GM18873 (cell line): ENCODE measurements around the gene SLC6A18.
"Not testable (repeated sequence)": the region's sequence is repeated elsewhere in the genome, so short reads cannot be mapped to it uniquely, and the experiment has no call there.

Source experiments
- ATAC-seq: cut with Tn5 transposase; IDR thresholded peaks from one replicate; pipeline ENCODE4 v1.9.1; 2021; ENCODE audit warnings: mild to moderate bottlenecking, moderate library complexity, moderate number of reproducible peaks; ENCODE audit not compliant: unreplicated experiment, low FRiP score

Gene SLC6A18

DNA sequence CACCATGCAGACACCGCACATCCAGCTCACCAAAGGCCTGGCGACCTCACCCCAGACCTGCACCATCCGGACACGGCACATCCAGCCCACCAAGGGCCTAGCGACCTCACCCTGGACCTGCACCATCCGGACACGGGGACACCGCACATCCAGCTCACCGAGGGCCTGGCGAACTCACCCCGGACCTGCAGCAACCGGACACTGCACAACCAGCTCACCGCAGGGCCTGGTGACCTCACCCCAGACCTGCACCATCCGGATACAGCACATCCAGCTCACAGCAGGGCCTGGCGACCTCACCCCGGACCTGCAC, 58.5 kb downstream of the SLC6A18 start:
- not testable (repeated sequence) for ATAC-seq

DNA sequence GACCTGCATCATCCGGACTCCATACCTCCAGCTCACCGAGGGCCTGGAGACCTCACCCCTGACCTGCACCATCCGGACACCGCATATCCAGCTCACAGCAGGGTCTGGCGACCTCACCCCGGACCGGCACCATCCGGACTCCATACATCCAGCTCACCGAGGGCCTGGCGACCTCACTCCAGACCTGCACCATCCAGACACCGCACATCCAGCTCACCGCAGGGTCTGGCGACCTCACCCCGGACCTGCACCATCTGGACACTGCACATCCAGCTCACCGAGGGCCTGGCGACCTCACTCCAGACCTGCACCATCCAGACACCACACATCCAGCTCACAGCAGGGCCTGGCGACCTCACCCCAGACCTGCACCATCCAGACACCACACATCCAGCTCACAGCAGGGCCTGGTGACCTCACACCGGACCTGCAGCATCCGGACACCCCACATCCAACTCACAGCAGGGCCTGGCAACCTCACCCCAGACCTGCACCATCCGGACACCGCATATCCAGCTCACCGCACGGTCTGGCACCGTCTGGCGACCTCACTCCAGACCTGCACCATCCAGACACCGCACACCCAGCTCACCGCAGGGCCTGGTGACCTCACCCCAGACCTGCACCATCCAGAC, 59.3 kb downstream of the SLC6A18 start:
- not testable (repeated sequence) for ATAC-seq

DNA sequence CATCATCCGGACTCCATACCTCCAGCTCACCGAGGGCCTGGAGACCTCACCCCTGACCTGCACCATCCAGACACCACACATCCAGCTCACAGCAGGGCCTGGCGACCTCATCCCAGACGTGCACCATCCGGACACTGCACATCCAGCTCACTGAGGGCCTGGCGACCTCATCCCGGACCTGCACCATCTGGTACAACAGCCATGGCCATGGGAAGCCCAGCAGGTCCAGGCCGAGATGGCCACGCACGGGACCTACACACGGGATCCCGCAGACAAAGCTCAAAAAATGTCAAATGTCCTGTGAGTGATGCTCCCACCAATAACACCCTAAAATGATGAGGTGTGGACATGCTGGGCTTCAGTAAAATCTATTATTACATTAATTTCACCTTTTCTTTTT, 60.0 kb downstream of the SLC6A18 start:
- no peak for ATAC-seq

DNA sequence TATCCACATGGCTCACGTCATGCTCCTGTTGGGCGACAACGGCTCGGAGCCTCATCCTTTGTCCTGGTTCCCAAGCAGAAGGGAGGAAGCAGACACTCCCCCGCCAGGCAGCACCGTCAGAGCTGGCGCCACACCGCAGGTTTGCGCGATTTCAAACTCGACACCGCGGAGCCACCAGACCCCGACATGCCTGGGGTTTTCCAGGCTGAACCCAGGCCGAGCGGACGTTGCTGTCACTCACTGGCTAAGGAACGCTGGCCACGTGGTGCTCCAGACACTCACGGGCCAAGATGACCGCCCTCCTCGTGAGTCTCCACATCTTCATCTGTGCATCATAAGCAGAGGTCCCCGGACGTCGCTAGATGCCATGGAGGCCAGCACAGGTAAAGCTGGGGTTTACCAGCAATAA, 60.7 kb downstream of the SLC6A18 start:
- ATAC-seq = no peak

DNA sequence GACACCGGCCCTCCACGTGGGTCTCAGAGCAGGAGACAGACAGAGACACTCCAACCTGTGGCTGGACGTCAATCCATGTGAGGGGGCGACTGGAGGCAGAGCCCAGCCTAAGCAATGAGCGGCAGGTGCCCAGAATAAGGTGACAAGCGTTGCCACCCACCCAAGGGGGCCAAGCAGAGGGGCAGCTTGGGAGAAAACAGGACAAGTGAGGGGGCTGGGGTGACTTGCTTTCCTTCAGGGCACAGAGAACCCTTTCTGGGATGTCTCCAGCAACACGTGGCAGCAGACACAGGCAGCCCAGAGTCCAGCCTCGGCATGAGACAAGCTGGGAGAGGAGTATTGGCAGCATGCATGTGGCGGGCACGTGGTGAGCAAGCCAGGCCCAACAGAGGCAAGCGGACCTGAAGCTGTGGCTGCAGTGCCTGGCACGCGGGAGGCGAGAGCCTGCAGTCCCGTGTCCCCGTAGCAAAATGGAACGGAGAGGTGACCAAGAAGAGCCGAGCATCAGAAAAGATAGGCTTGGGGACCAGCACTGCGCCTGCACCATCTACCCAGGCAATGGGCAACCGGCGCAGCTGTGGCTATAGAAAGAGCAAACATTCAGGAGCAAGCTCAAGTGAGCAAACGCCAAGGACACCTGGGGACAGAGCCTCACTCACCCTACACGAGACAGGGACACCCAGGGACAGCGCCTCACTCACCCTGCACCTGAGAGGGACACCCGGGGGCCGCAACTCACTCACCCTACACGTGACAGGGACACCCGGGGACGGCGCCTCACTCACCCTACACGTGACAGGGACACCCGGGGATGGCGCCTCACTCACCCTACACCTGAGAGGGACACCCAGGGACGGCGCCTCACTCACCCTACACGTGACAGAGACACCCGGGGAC, 63.5 kb downstream of the SLC6A18 start:
- no peak for ATAC-seq

DNA sequence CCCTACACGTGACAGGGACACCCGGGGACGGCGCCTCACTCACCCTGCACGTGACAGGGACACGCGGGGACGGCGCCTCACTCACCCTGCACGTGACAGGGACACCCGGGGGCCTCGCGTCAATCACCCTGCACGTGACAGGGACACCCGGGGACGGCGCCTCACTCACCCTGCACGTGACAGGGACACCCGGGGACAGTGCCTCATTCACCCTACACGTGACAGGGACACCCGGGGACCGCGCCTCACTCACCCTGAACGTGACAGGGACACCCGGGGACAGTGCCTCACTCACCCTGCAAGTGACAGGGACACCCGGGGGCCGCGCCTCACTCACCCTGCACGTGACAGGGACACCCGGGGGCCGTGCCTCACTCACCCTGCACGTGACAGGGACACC, 64.4 kb downstream of the SLC6A18 start:
- not testable (repeated sequence) for ATAC-seq

DNA sequence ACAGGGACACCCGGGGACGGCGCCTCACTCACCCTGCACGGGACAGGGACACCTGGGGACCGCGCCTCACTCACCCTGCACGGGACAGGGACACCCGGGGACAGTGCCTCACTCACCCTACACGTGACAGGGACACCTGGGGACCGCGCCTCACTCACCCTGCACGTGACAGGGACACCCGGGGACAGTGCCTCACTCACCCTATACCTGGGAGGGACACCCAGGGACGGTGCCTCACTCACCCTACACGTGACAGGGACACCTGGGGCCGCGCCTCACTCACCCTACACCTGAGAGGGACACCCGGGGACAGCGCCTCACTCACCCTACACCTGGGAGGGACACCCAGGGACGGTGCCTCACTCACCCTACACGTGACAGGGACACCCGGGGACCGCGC, 65.8 kb downstream of the SLC6A18 start:
- not testable (repeated sequence) for ATAC-seq

DNA sequence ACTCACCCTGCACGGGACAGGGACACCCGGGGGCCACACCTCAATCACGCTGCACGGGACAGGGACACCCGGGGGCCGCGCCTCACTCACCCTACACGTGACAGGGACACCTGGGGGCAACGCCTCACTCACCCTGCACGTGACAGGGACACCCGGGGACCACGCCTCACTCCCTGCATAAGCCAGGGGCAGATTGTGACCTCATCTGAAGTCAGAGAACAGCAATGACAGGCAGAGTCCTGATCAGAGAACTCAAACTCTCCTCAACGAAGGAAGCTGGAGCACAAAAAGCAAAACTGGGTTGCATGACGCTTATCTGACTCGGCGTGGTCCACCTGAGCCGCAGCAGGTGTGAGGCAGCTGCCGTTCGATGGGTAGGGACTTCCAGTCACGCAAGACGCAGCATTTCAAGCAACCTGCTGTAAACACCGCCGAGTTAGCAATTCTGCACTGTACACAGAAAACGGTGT, 66.5 kb downstream of the SLC6A18 start:
- no peak for ATAC-seq

DNA sequence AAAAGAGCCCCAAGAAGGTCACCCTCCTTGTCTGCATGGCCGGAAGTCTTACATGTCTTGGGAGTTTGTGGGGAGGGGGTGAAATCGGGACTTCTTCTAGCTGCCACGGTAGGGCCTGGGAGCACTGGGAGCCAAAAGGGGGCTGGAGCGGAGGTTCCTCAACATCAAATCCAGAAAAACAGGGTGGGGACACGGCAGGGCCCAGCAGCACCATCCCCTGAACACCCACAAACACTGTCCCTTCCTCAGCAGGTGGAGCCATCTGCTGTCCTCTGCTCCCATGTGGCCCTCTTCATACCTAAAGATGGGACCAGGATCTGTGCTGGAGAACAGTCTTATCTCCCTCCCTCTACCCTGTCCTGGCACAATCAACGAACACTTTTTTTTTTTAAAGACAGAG, 67.0 kb downstream of the SLC6A18 start:
- ATAC-seq = no peak

DNA sequence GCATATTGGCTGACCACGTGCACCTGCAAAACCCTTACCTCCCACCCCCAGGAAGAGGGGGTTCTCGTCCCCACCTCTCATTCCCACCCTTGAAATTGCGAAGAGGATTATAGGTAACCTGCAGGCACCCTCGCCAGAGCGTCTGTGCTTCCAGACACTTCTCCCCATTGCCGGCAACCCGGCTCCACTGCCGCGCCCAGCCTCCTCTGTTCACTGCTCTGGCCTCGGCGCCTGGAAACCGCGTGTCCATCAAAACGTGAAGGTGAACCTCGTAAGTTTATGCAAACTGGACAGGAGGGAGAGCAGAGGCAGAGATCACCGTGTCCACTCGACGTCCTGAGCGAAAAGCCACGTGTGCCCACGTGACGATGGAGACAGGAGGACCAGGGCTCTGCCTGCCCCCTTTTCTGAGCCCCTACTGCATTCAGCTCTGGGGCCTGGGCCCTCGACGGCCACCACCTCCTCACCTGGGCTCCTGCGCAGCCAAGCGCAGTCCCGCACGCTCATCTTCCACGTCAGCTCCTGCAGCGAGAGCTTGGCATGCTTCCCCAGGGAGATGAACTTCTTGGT, 67.8 kb downstream of the SLC6A18 start:
- ATAC-seq = no peak

DNA sequence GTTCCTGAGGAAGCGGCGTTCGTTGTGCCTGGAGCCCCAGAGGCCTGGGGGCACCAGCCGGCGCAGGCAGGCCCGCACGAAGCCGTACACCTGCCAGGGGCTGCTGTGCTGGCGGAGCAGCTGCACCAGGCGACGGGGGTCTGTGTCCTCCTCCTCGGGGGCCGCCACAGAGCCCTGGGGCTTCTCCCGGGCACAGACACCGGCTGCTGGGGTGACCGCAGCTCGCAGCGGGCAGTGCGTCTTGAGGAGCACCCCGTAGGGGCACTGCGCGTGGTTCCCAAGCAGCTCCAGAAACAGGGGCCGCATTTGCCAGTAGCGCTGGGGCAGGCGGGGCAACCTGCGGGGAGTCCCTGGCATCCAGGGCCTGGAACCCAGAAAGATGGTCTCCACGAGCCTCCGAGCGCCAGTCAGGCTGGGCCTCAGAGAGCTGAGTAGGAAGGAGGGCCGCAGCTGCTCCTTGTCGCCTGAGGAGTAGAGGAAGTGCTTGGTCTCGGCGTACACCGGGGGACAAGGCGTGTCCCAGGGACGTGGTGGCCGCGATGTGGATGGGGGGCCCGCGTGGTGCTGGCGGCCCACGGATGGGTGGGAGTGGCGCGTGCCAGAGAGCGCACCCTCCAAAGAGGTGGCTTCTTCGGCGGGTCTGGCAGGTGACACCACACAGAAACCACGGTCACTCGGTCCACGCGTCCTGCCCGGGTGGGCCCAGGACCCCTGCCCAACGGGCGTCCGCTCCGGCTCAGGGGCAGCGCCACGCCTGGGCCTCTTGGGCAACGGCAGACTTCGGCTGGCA, 68.4 kb downstream of the SLC6A18 start:
- ATAC-seq = no peak

DNA sequence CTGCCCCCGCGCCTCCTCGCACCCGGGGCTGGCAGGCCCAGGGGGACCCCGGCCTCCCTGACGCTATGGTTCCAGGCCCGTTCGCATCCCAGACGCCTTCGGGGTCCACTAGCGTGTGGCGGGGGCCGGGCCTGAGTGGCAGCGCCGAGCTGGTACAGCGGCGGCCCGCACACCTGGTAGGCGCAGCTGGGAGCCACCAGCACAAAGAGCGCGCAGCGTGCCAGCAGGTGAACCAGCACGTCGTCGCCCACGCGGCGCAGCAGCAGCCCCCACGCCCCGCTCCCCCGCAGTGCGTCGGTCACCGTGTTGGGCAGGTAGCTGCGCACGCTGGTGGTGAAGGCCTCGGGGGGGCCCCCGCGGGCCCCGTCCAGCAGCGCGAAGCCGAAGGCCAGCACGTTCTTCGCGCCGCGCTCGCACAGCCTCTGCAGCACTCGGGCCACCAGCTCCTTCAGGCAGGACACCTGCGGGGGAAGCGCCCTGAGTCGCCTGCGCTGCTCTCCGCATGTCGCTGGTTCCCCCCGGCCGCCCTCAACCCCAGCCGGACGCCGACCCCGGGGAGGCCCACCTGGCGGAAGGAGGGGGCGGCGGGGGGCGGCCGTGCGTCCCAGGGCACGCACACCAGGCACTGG, 69.1 kb downstream of the SLC6A18 start:
- ATAC-seq = no peak

DNA sequence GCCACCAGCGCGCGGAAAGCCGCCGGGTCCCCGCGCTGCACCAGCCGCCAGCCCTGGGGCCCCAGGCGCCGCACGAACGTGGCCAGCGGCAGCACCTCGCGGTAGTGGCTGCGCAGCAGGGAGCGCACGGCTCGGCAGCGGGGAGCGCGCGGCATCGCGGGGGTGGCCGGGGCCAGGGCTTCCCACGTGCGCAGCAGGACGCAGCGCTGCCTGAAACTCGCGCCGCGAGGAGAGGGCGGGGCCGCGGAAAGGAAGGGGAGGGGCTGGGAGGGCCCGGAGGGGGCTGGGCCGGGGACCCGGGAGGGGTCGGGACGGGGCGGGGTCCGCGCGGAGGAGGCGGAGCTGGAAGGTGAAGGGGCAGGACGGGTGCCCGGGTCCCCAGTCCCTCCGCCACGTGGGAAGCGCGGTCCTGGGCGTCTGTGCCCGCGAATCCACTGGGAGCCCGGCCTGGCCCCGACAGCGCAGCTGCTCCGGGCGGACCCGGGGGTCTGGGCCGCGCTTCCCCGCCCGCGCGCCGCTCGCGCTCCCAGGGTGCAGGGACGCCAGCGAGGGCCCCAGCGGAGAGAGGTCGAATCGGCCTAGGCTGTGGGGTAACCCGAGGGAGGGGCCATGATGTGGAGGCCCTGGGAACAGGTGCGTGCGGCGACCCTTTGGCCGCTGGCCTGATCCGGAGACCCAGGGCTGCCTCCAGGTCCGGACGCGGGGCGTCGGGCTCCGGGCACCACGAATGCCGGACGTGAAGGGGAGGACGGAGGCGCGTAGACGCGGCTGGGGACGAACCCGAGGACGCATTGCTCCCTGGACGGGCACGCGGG, 69.9 kb downstream of the SLC6A18 start, which contains the start of gene TERT:
Gene TERT, minus strand, starts transcription at position 234 of the 815 bp plus-strand sequence. Its CDS starts 79 bp downstream, at position 155.
- ATAC-seq = no peak

DNA sequence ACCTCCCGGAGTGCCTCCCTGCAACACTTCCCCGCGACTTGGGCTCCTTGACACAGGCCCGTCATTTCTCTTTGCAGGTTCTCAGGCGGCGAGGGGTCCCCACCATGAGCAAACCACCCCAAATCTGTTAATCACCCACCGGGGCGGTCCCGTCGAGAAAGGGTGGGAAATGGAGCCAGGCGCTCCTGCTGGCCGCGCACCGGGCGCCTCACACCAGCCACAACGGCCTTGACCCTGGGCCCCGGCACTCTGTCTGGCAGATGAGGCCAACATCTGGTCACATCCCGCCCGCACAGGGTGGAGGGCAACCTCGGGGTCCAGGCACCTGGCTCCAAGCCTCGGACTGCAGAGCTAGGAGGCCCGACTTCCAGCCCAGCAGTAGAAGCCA, 70.5 kb downstream of the SLC6A18 start:
- no peak for ATAC-seq
